Testis (tissue), 3 donors: ENCODE results near the gene SHE. TPM values are rescaled to one million over a fixed set of nuclear protein-coding genes. Genes with fewer than 3 reads are reported as not detected.
"Not testable (repeated sequence)": the region's sequence is repeated elsewhere in the genome, so short reads cannot be mapped to it uniquely, and the experiment has no call there.

Source experiments
- DNase-seq: peaks from one replicate; pipeline ENCODE4 v3.0.0-alpha.2; 2019
- H3K27ac ChIP-seq, 2 donors: fragments of 200-600 bp; sonication (generic); one replicate each; pipeline ENCODE4 v1.5.1; 2019
- H3K27me3 ChIP-seq: fragments of 200-600 bp; sonication (generic); one replicate; pipeline ENCODE4 v1.5.1; 2019
- H3K36me3 ChIP-seq: fragments of 200-600 bp; sonication (generic); one replicate; pipeline ENCODE4 v1.5.1; 2017; ENCODE audit warnings: low read depth; ENCODE audit errors: missing control alignments
- H3K4me1 ChIP-seq: fragments of 200-600 bp; sonication (generic); one replicate; pipeline ENCODE4 v1.5.1; 2019
- H3K4me3 ChIP-seq, 2 donors: fragments of 200-600 bp; sonication (generic); one replicate each; pipeline ENCODE4 v1.5.1; 2017 to 2019
- H3K9me3 ChIP-seq: fragments of 200-600 bp; sonication (generic); one replicate; pipeline ENCODE4 v1.5.1; 2017
- POLR2A ChIP-seq: fragments of 450-650 bp; IDR thresholded peaks from one replicate; pipeline ENCODE4 v1.6.1; 2017; ENCODE audit warnings: antibody characterized with exemption, mild to moderate bottlenecking, moderate library complexity
- WGBS, 2 donors: methylation state at CpG; one replicate each; pipeline ENCODE4 v1.1.5; 2018; 5-methylcytosine and 5-hydroxymethylcytosine counted together
- intact Hi-C: fragments of 100-400 bp; cut with DNase I; formaldehyde crosslinking; loops from one replicate; pipeline ENCODE4 v1.15.1; 2023; ENCODE audit warnings: low total_unique reads
- polyA plus RNA-seq: library from polyadenylated mRNA; stranded (reverse); fragments of 350-450 nt; fragmentation: Illumina TruSeq; extraction: RNeasy Lipid Tissue Mini Kit (QIAGEN cat#74804); gene quantifications from one replicate; pipeline ENCODE4 v1.2.3, GENCODE V29; 2014; ENCODE audit warnings: low read depth, low replicate concordance; ENCODE audit not compliant: insufficient read depth
- total RNA-seq, 2 donors: library from RNA; depleted of rRNA; stranded (reverse); fragments of >200 nt; gene quantifications; one replicate each; pipeline ENCODE4 v1.2.3, GENCODE V29; 2016
- TF ChIP-seq, protein P1 (sequence below), 3 experiments: fragments of 450-650 bp in 2 of 3; fragments of 200-600 bp in 1 of 3; sonication (generic) in 1 of 3; IDR thresholded peaks; one replicate each; pipeline ENCODE4 v1.5.1; 2016 to 2019; ENCODE audit warnings: antibody characterized with exemption in 3 of 3, mild to moderate bottlenecking in 2 of 3, moderate library complexity in 1 of 3

SHE gene
- total and polyA plus RNA-seq, 3 donors from 2014 or later, result 50.9 to 57.9 (median 53.7) TPM

- peak overlapping the region in 1 of 2 donors; percentile 56 for H3K27ac ChIP-seq
These were observed 10.1 kb downstream of the SHE start for GRCh38 chr1:154492115-154492514.

GRCh38 chr1:154490317-154490716 lies 11.9 kb downstream of the SHE start:
- DNase-seq, result no peak
- WGBS, 2 donors, result 64 to 70% methylated on average over 1 of the region's 1 CpG
- H3K9me3 ChIP-seq, result no peaks in the 10 kb centered on the region
- no peak overlapping the region for H3K27ac ChIP-seq
- peaks cover 11% of the 10 kb centered on the region for H3K4me1 ChIP-seq
- H3K27me3 ChIP-seq, result no peaks in the 10 kb centered on the region
- intact Hi-C loops, result no loop called here
- TF ChIP-seq POLR2A, result no peak
- TF ChIP-seq, protein P1, sequence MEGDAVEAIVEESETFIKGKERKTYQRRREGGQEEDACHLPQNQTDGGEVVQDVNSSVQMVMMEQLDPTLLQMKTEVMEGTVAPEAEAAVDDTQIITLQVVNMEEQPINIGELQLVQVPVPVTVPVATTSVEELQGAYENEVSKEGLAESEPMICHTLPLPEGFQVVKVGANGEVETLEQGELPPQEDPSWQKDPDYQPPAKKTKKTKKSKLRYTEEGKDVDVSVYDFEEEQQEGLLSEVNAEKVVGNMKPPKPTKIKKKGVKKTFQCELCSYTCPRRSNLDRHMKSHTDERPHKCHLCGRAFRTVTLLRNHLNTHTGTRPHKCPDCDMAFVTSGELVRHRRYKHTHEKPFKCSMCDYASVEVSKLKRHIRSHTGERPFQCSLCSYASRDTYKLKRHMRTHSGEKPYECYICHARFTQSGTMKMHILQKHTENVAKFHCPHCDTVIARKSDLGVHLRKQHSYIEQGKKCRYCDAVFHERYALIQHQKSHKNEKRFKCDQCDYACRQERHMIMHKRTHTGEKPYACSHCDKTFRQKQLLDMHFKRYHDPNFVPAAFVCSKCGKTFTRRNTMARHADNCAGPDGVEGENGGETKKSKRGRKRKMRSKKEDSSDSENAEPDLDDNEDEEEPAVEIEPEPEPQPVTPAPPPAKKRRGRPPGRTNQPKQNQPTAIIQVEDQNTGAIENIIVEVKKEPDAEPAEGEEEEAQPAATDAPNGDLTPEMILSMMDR (IDR thresholded peaks at IDR 0.05), result no peak
- H3K4me3 ChIP-seq, result no peak overlapping the region
- no peaks in the 10 kb centered on the region for H3K36me3 ChIP-seq

More at GRCh38 chr1:154492115-154492514, 10.1 kb downstream of the SHE start:
- Histone ChIP-seq H3K27me3 (no peaks in the 10 kb centered on the region), H3K9me3 (no peaks in the 10 kb centered on the region), H3K36me3 (no peaks in the 10 kb centered on the region), H3K4me1 (peaks cover 14% of the 10 kb centered on the region), H3K4me3 (no peak overlapping the region)
- DNase-seq, result no peak
- no peak for TF ChIP-seq POLR2A
- TF ChIP-seq, protein P1 (IDR thresholded peaks at IDR 0.05), result no peak
- WGBS, 2 donors, result 83 to 85% methylated on average over 4 of the region's 4 CpGs
- intact Hi-C loops, result no loop called here

- intact Hi-C loops, result loop anchor here (10.0 kb wide), 1 partner anchor 55 kb away; no protein-coding TSS in a partner anchor
- Histone ChIP-seq H3K27me3 (no peaks in the 10 kb centered on the region), H3K36me3 (no peaks in the 10 kb centered on the region), H3K4me1 (peaks cover 11% of the 10 kb centered on the region), H3K4me3 (no peak overlapping the region), H3K9me3 (no peaks in the 10 kb centered on the region), H3K27ac (no peak overlapping the region)
- TF ChIP-seq, protein P1 (IDR thresholded peaks at IDR 0.05), result no peak
- TF ChIP-seq POLR2A, result no peak
- WGBS, 2 donors, result 68 to 69% methylated on average over 5 of the region's 5 CpGs
- DNase-seq, result no peak
These were observed 12.4 kb downstream of the SHE start for GRCh38 chr1:154489695-154490274.

GRCh38 chr1:154488922-154489321 lies 13.3 kb downstream of the SHE start:
- 42 to 58% methylated on average over 20 of the region's 20 CpGs for WGBS, 2 donors
- no peak for DNase-seq
- Histone ChIP-seq H3K27me3 (no peaks in the 10 kb centered on the region), H3K36me3 (no peaks in the 10 kb centered on the region), H3K4me3 (no peak overlapping the region), H3K27ac (no peak overlapping the region), H3K9me3 (no peaks in the 10 kb centered on the region), H3K4me1 (peaks cover 11% of the 10 kb centered on the region)
- intact Hi-C loops, result loop anchor here (10.0 kb wide), 1 partner anchor 56 kb away; no protein-coding TSS in a partner anchor
- TF ChIP-seq POLR2A, result no peak
- TF ChIP-seq, protein P1 (IDR thresholded peaks at IDR 0.05), result no peak

DNA sequence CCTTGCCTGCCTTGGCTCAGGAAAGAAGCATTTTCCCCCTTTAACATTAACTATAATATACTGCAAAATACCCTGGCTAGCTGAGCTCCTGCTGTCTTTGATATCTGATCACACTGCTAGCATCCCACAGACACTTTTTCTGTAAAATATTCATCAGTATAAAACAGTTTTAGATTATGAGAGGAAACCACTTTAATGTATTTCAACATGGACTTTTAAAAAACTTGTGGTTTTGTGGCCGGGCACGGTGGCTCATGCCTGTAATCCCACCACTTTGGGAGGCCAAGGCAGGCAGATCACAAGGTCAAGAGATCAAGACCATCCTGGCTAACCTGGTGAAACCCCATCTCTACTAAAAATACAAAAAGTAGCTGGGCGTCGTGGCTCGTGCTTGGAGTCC lies 15.5 kb downstream of the SHE start:
- H3K27me3 ChIP-seq, H3K9me3 ChIP-seq, H3K4me1 ChIP-seq, H3K4me3 ChIP-seq, DNase-seq, H3K27ac ChIP-seq, H3K36me3 ChIP-seq: not testable (repeated sequence)
- intact Hi-C loops, result loop anchor here (10.0 kb wide), 1 partner anchor 58 kb away; no protein-coding TSS in a partner anchor
- WGBS, 2 donors, result 65 to 94% methylated on average over 5 of the region's 5 CpGs
